Measurements from ENCODE around the gene ZHX3. TPM values are rescaled to one million over a fixed set of nuclear protein-coding genes. Genes with fewer than 3 reads are reported as not detected.

Gene ZHX3
- total RNA-seq, 1 experiment from 2014 or later = 9.6 TPM

- Mint-ChIP-seq H3K4me1 (no peaks in the 10 kb centered on the region), H3K9me3 (no peaks in the 10 kb centered on the region), H3K27ac (no peak overlapping the region), H3K27me3 (ENCODE audit: low read depth) (no peaks in the 10 kb centered on the region), H3K4me3 (no peak overlapping the region), H3K36me3 (no peaks in the 10 kb centered on the region)
- no peak for DNase-seq (ENCODE audit: low spot score)
- ATAC-seq = no peak
- CTCF ChIA-PET = interaction anchor here (0.7 to 1.8 kb wide), 2 partner anchors 10 to 15 kb away, joined by 3 to 4 read pairs; no protein-coding TSS in a partner anchor
- POLR2A ChIA-PET = no interaction called here
- TF ChIP-seq NR2C2 (CRISPR knock-in tag; IDR thresholded peaks at IDR 0.05) = no peak
- TF ChIP-seq SMAD3 (CRISPR knock-in tag; IDR thresholded peaks at IDR 0.05; ENCODE audit: borderline replicate concordance) = no peak
- no peak for TF ChIP-seq GRHL2 (CRISPR knock-in tag; IDR thresholded peaks at IDR 0.05; ENCODE audit: insufficient replicate concordance, severe bottlenecking)
- TF ChIP-seq MLX (CRISPR knock-in tag; IDR thresholded peaks at IDR 0.05) = no peak
- TF ChIP-seq MYBL2 (CRISPR knock-in tag; IDR thresholded peaks at IDR 0.05) = no peak
- no peak for TF ChIP-seq SP1 (CRISPR knock-in tag; conservative IDR thresholded peaks at IDR 0.05)
- no peak for TF ChIP-seq MXD4 (CRISPR knock-in tag; IDR thresholded peaks at IDR 0.05; ENCODE audit: borderline replicate concordance)
- no peak for TF ChIP-seq GABPB1 (CRISPR knock-in tag; IDR thresholded peaks at IDR 0.05)
- no peak for TF ChIP-seq OVOL2 (CRISPR knock-in tag; IDR thresholded peaks at IDR 0.05; ENCODE audit: borderline replicate concordance)
- no peak for TF ChIP-seq ZNF263 (CRISPR knock-in tag; IDR thresholded peaks at IDR 0.05; ENCODE audit: low read depth)
- no peak for TF ChIP-seq RELA (CRISPR knock-in tag; IDR thresholded peaks at IDR 0.05; ENCODE audit: borderline replicate concordance)
- TF ChIP-seq JAZF1 (CRISPR knock-in tag; IDR thresholded peaks at IDR 0.05) = no peak
These were observed 52.7 kb downstream of the ZHX3 start for GRCh38 chr20:41264819-41265218.

GRCh38 chr20:41261790-41262717 lies 55.5 kb downstream of the ZHX3 start:
- ChIA-PET CTCF (interaction anchor here (0.9 to 1.1 kb wide), 2 partner anchors 12 to 78 kb away, joined by 4 read pairs; partner anchors contain the start of gene LPIN3), POLR2A (no interaction called here)
- DNase-seq (ENCODE audit: low spot score) (no peak), ATAC-seq (no peak)
- no peaks in the 10 kb centered on the region for H3K27me3 Mint-ChIP-seq (ENCODE audit: low read depth)
- no peak overlapping the region for H3K4me3 Mint-ChIP-seq
- no peak overlapping the region for H3K27ac Mint-ChIP-seq
- H3K36me3 Mint-ChIP-seq = no peaks in the 10 kb centered on the region
- no peaks in the 10 kb centered on the region for H3K4me1 Mint-ChIP-seq
- no peak for TF ChIP-seq NR2C2 (CRISPR knock-in tag; IDR thresholded peaks at IDR 0.05)
- H3K9me3 Mint-ChIP-seq = no peaks in the 10 kb centered on the region

GRCh38 chr20:41261260-41261659 lies 56.3 kb downstream of the ZHX3 start:
- no peaks in the 10 kb centered on the region for H3K36me3 Mint-ChIP-seq
- POLR2A ChIA-PET = interaction anchor here (0.6 kb wide), 1 partner anchor 62 kb away, joined by 3 read pairs; no protein-coding TSS in a partner anchor

More at GRCh38 chr20:41261260-41261659, 56.3 kb downstream of the ZHX3 start:
- no peaks in the 10 kb centered on the region for H3K27me3 Mint-ChIP-seq (ENCODE audit: low read depth)
- no peak overlapping the region for H3K27ac Mint-ChIP-seq
- no peak for TF ChIP-seq SP1 (CRISPR knock-in tag; conservative IDR thresholded peaks at IDR 0.05)
- no peak for TF ChIP-seq ESRRA (CRISPR knock-in tag; IDR thresholded peaks at IDR 0.05; ENCODE audit: borderline replicate concordance)
- TF ChIP-seq ATF6 (CRISPR knock-in tag; IDR thresholded peaks at IDR 0.05) = no peak
- no peak for TF ChIP-seq FOXK1 (CRISPR knock-in tag; IDR thresholded peaks at IDR 0.05)
- TF ChIP-seq RELA (CRISPR knock-in tag; IDR thresholded peaks at IDR 0.05; ENCODE audit: borderline replicate concordance) = no peak
- no peak for TF ChIP-seq IRF2 (CRISPR knock-in tag; IDR thresholded peaks at IDR 0.05; ENCODE audit: borderline replicate concordance, low read depth)
- no peak for TF ChIP-seq NR2C2 (CRISPR knock-in tag; IDR thresholded peaks at IDR 0.05)
- no peak for TF ChIP-seq ZNF423 (CRISPR knock-in tag; IDR thresholded peaks at IDR 0.05)
- no peak for TF ChIP-seq FOXP4 (CRISPR knock-in tag; IDR thresholded peaks at IDR 0.05)
- no peak for TF ChIP-seq FOXJ3 (CRISPR knock-in tag; IDR thresholded peaks at IDR 0.05; ENCODE audit: borderline replicate concordance)
- TF ChIP-seq MAX (CRISPR knock-in tag; IDR thresholded peaks at IDR 0.05) = no peak
- no peak for TF ChIP-seq CREM (CRISPR knock-in tag; IDR thresholded peaks at IDR 0.05)
- H3K4me3 Mint-ChIP-seq = no peak overlapping the region
- CTCF ChIA-PET = interaction anchor here (0.9 to 1.1 kb wide), 2 partner anchors 68 to 79 kb away, joined by 3 to 4 read pairs; partner anchors contain the start of gene LPIN3
- DNase-seq (ENCODE audit: low spot score) (no peak), ATAC-seq (peak; percentile 24; the same call in 1 of the 2 replicates)
- H3K9me3 Mint-ChIP-seq = no peaks in the 10 kb centered on the region
- H3K4me1 Mint-ChIP-seq = no peaks in the 10 kb centered on the region

All from WTC11 (cell line).